Right ventricle myocardium inferior (tissue), 1 donor: ENCODE measurements around the gene LANCL1. TPM values are rescaled to one million over a fixed set of nuclear protein-coding genes. Genes with fewer than 3 reads are reported as not detected.
"Not testable (repeated sequence)": the region's sequence is repeated elsewhere in the genome, so short reads cannot be mapped to it uniquely, and the experiment has no call there.

Experiments used
- ATAC-seq: fragments of 200-7000 bp; cut with Tn5 transposase; one replicate; pipeline ENCODE4 v1.9.1; 2020; ENCODE audit warnings: mild to moderate bottlenecking, moderate library complexity
- DNase-seq: peaks from one replicate; pipeline ENCODE4 v3.0.0; 2021; ENCODE audit errors: missing footprints
- intact Hi-C: fragments of 100-400 bp; cut with DNase I; formaldehyde crosslinking; loops from one replicate; pipeline ENCODE4 v1.11.0; 2022
- total RNA-seq: library from RNA; stranded (reverse); fragmentation: NEBNext Ultra II Directional; extraction: Animal tissue kit (Norgen Biotek cat#: 25700); gene quantifications from one replicate; pipeline ENCODE4 v1.2.1, GENCODE V29; 2021
- donor health status: DM: no; HTN: yes; CAD: no; lungs with severe emphysema.

Gene LANCL1
- total RNA-seq, 1 donor from 2014 or later: 53.5 TPM

DNA sequence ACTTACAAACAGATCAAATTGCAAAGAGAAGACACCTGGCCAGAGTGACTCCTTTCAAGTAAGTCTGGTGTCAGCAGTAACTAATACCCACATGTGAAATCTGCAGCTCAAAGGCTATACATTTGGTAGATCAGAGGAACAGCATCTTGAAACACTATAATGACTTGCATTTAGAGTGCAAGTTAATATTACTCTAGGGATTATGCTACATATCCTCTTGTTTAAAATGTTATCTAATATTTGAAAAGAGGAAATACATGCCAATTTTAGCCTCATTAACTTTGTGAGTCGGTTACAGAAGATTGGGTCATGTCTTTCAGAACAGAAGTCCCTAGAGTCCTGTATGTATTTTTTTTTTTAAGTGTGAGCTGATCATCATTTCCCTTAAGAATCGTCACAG lies 15.2 kb downstream of the LANCL1 start:
- intact Hi-C loops: no loop called here
- ATAC-seq (no peak), DNase-seq (no peak)

GRCh38 chr2:210460322-210461227 lies 16.0 kb downstream of the LANCL1 start:
- DNase-seq (no peak), ATAC-seq (no peak)
- intact Hi-C loops: no loop called here

- DNase-seq: no peak
- intact Hi-C loops: no loop called here
- no peak for ATAC-seq
Measured at GRCh38 chr2:210459880-210460279, 16.7 kb downstream of the LANCL1 start.

GRCh38 chr2:210459407-210459806 lies 17.2 kb downstream of the LANCL1 start:
- DNase-seq: no peak
- intact Hi-C loops: no loop called here
- ATAC-seq: no peak

DNA sequence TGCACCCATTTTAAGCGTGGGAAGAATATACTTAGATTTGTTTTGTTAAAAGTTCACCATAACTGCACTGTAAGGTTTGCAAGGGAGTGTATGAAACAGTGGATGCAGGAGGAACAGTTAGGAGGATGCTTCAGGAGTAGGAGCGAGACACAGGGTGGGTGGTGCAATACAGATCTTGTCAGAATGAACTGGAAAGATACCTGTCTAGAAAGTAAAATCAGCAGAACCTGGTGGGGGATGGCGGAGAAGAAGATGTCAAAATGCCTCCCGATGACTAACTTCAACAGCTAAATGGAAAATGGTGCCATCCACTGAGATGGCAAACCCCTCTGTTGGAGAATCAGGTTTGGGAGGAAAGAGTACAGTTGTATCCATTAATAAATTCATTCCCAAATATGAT lies 18.2 kb downstream of the LANCL1 start:
- intact Hi-C loops: no loop called here

GRCh38 chr2:210456571-210456970 lies 20.0 kb downstream of the LANCL1 start:
- intact Hi-C loops: no loop called here
- ATAC-seq: no peak
- no peak for DNase-seq

More for the DNA sequence above, 18.2 kb downstream of the LANCL1 start:
- DNase-seq (no peak), ATAC-seq (no peak)

DNA sequence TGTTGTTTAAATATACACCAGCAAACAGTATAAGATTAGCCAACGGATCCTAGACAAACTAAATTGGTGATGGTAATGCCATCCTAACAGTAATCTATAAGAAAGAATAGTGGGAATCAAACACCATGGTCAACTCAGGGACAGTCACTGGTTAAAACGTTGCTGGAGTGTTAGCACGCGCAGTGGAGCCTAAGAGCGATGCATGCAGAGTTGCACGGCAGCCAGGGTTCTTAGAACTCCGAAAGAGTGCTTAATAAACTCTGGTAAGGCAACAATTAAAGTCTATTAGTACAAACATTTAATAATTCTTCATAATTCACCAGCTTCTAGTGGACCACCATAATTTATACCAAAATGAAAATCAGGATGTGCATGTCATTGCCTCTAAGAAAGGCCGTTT lies 22.2 kb downstream of the LANCL1 start:
- intact Hi-C loops: no loop called here
- DNase-seq (no peak), ATAC-seq (no peak)

GRCh38 chr2:210452194-210452593 lies 24.4 kb downstream of the LANCL1 start:
- ATAC-seq: no peak

DNA sequence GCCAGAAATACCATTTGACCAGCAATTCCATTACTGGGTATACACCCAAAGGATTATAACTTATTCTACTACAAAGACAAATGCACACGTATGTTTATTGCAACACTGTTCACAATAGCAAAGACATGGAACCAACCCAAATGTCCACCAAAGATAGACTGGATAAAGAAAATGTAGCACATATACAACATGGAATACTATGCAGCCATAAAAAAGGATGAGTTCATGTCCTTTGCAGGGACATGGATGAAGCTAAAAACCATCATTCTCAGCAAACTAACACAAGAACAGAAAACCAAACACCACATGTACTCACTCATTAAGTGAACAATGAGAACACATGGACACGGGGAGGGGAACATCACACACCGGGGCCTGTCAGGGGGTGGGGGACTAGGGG lies 25.6 kb downstream of the LANCL1 start:
- DNase-seq, ATAC-seq, intact Hi-C loops: not testable (repeated sequence)

More at GRCh38 chr2:210452194-210452593, 24.4 kb downstream of the LANCL1 start:
- no peak for DNase-seq
- intact Hi-C loops: no loop called here

DNA sequence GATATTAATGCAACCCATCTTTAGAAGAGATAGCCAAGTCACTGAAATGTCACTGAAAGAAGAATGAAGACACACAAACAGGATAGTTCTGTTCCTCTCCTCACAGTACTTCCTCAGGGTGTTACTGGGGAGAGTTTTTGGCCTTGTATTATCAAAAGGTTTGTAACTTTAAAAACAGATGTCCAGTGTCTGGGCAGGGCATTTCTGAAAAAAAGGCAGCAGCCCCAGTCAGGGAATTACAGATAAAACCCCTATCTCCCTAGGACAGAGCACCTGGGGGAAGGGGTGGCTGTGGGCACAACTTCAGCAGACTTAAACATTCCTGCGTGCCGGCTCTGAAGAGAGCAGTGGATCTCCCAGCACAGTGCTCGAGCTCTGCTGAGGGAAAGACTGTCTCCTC lies 30.8 kb downstream of the LANCL1 start:
- DNase-seq (no peak), ATAC-seq (no peak)
- intact Hi-C loops: no loop called here

DNA sequence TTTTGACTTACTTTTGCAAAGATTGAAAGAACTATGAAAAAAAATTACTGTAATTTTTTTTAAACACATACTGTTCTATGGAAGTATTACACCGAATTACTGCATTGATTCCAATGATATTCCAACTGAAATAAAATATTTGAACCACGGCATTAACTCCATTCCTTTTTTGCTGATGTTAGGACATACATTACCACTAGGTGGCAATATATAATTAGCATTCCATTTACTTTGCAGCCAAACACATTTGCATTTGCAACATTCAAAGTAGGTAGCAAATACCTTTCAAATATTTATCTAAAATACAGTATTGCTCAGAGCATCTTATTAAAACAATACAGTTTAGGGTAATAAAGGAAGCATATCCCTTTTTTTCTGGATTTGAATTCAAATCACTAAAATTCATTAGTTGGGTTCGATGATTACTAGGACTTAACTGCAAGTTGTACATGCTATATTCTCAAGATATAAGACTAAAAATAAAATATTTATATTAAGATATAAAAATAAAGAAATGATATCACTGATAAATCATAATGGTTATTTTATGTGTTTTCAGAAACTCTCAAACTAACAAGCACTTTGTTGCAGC lies 31.3 kb downstream of the LANCL1 start:
- intact Hi-C loops: no loop called here
- DNase-seq (no peak), ATAC-seq (no peak)

GRCh38 chr2:210443527-210443926 lies 33.0 kb downstream of the LANCL1 start:
- ATAC-seq: no peak
- intact Hi-C loops: no loop called here
- no peak for DNase-seq

- DNase-seq (no peak), ATAC-seq (no peak)
- intact Hi-C loops: no loop called here
Measured at GRCh38 chr2:210442878-210443277, 33.7 kb downstream of the LANCL1 start.

DNA sequence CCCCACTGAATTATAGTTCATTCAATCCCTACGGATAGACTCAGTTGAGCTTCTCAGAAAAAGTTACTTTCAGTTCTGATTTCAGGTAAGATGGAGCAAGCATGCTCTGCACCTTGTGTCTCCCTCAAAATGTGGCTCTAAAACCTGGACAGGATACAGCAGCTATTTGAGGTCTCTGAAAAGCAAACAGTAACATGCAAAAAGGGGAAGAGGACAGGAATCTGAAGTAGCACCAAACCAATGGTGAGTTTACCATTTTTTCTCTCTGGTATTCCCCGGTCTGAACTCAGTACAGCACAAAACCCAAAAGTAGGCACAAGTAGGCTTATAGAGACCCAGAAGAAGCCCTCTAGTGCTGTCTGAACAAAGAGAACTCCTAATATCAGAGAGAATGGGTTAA lies 34.1 kb downstream of the LANCL1 start:
- intact Hi-C loops: no loop called here
- DNase-seq (no peak), ATAC-seq (no peak)

GRCh38 chr2:210440206-210440605 lies 36.4 kb downstream of the LANCL1 start:
- intact Hi-C loops: no loop called here
- ATAC-seq (no peak), DNase-seq (no peak)

DNA sequence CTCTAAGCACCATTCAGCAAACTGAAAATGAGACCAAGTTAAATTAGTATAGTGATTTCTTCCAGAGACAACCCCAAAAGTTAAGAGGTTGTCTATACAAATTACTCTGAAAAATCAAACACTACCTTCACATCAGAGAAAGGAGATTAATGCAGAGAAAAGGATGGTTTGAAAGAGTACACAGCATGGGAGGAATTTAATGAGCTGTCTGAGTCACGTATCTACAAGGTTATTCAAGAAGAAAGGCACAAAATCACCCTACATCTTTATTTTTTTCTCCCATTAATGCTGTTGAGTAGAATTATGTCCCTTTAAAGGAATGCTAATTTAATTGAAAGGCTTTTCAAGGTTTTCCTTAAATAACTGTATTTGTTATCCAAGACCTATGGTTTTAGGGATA lies 41.1 kb downstream of the LANCL1 start:
- intact Hi-C loops: no loop called here
- no peak for ATAC-seq
- no peak for DNase-seq

DNA sequence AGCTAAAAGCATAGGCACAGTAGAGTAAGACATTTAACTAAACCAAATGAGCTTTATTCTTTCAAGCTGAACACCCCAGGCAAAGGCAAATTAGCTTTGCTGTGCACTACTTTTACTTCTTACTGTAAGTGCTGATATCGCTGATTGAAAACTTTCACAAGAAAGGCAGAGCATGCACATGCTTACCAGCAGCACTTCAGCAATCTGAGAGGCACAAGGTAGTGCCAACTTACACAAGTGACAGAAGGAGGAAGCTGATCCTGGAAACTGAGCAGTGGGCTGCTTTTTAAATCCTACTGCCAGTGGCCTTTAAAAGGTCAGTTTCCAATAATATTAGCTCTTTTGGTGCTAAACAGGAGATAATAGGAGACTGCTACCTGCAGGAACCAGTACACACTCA lies 43.9 kb downstream of the LANCL1 start:
- intact Hi-C loops: no loop called here
- no peak for DNase-seq
- no peak for ATAC-seq

- ATAC-seq: no peak
- no peak for DNase-seq
- intact Hi-C loops: no loop called here
Measured at GRCh38 chr2:210429403-210430137, 47.0 kb downstream of the LANCL1 start.

GRCh38 chr2:210428393-210429179 lies 48.0 kb downstream of the LANCL1 start:
- intact Hi-C loops: no loop called here
- no peak for DNase-seq
- ATAC-seq: peak; percentile 34
